ENCODE results near the gene ADAMTSL3.

DNA sequence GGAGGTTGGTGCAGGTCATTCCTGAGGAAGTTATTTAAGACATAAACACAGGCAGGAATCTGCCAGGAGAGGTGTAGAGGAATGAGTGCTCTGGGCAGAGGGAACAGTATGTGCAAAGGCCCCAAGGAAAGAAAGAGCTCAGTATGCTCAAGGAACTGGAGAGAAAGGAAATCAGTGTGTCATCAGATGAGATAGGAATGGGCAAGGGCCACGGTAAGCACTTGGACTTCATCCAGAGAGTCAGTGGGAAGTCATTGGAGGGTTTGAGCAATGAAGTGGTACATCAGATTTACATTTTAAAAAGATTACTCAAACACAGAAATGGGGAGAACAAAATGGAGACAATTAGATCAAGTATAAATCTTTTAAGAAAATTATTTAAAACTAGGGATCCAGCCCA is 272.2 kb downstream of the ADAMTSL3 start:
- TF ChIP-seq POLR2AphosphoS5 (IDR thresholded peaks at IDR 0.05) (no peak), POLR2A (IDR thresholded peaks at IDR 0.05) (no peak)
- TF ChIP-seq, protein P1, sequence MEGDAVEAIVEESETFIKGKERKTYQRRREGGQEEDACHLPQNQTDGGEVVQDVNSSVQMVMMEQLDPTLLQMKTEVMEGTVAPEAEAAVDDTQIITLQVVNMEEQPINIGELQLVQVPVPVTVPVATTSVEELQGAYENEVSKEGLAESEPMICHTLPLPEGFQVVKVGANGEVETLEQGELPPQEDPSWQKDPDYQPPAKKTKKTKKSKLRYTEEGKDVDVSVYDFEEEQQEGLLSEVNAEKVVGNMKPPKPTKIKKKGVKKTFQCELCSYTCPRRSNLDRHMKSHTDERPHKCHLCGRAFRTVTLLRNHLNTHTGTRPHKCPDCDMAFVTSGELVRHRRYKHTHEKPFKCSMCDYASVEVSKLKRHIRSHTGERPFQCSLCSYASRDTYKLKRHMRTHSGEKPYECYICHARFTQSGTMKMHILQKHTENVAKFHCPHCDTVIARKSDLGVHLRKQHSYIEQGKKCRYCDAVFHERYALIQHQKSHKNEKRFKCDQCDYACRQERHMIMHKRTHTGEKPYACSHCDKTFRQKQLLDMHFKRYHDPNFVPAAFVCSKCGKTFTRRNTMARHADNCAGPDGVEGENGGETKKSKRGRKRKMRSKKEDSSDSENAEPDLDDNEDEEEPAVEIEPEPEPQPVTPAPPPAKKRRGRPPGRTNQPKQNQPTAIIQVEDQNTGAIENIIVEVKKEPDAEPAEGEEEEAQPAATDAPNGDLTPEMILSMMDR (IDR thresholded peaks at IDR 0.05): no peak

Data from sigmoid colon (tissue), 4 donors.